C4-2B (cell line): Measurements from ENCODE around the gene GPR152.

Source experiments
- H3K27ac ChIP-seq: fragments of 450-650 bp; 2 replicates; pipeline ENCODE4 v1.5.1; 2017
- ZFX ChIP-seq: fragments of 450-650 bp; IDR thresholded peaks from 2 replicates; pipeline ENCODE4 v1.6.1; 2017
- TF ChIP-seq, protein P1 (sequence below): fragments of 450-650 bp; conservative IDR thresholded peaks from 2 replicates; pipeline ENCODE4 v1.5.1; 2017; ENCODE audit warnings: mild to moderate bottlenecking

The GPR152 gene

DNA sequence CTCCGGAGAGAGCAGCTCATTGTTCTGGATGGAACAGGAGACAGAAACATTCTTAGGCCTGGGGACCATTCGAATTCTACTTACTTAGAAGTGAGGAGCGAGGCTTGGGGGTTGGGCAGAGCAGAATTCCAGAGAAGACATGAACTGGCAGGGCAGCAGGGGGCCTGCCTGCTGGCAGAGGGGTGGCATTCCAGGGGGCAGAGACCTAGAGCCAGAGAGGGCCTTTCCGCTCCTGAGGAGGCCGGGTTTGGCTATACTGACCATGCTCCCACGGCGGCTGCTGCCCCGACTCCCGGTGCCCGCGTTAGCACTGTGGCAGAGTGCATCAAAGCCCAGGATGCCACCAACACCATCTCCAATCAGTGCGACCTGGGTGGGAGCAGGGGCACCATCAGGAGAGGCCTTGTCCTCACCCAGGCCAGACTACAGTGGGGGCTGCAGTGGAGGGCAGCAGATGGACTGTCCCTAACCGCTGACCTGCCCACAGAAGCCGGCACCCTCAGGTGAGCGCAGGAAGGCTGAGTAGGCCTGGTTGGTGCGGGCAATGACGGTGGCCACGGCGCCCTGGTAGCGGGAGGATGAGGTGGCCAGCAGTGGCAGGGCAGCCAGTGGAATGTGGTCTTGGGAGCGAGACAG is 45.2 kb upstream of the GPR152 start:
- no peak for TF ChIP-seq ZFX
- TF ChIP-seq, protein P1, sequence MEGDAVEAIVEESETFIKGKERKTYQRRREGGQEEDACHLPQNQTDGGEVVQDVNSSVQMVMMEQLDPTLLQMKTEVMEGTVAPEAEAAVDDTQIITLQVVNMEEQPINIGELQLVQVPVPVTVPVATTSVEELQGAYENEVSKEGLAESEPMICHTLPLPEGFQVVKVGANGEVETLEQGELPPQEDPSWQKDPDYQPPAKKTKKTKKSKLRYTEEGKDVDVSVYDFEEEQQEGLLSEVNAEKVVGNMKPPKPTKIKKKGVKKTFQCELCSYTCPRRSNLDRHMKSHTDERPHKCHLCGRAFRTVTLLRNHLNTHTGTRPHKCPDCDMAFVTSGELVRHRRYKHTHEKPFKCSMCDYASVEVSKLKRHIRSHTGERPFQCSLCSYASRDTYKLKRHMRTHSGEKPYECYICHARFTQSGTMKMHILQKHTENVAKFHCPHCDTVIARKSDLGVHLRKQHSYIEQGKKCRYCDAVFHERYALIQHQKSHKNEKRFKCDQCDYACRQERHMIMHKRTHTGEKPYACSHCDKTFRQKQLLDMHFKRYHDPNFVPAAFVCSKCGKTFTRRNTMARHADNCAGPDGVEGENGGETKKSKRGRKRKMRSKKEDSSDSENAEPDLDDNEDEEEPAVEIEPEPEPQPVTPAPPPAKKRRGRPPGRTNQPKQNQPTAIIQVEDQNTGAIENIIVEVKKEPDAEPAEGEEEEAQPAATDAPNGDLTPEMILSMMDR = no peak
- no peak overlapping the region for H3K27ac ChIP-seq

DNA sequence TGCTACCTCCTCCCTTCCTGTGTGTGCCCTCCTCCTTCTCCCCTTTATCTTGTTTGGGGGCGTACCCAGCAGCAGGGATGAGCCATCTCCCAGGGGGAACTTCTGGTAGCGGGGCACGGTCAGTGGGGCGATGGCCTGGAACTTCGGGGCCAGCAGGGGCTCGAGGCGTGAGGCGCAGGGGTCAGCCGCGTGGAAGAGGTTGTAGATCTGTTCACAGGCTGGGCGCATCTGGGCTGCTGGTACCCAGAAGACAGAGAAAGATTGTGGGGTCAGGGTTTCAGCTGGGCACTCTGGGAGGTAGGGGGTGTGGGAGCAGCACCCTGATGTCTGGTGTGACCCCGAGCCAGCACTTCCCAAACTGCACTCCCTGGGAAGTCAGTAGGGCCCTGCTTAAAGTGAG is 43.6 kb upstream of the GPR152 start:
- H3K27ac ChIP-seq = no peak overlapping the region
- TF ChIP-seq, protein P1 = no peak
- no peak for TF ChIP-seq ZFX

DNA sequence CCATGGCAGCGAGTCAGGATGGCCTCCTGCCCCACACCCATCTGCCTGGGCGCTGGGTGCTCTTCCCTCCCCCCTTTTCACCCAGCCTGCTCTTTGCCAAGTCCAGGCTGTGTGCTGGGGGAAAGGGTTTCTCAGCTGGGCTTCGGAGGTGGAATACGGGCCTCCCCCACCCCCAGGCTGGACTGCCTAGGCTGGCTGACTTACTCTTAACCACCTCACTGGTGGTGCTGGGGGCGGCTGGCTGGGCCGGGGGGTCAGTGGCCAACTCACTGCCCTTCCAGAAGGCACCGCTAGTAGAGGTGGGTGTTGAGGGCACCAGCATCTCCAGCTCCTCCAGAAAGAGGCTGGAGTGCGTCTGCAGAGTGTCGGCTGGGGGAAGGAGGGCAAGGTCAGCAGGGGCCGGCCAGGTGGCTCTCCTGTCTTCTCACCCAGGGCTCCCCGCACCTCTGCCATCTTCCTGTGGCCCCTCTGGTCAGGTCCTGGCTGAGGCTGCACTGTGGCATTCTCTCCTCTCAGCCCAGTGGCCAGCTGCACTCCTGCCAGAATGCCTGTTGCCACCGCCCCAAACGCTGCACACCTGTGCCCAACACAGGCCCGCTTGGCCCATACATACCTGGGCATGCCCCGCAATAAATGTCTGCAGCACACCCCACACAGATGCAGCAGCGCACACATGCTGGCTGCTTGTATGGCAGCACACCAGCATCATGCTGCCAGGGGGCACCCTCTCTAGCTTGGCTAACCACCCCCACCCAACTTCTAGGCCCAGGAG is 42.9 kb upstream of the GPR152 start:
- TF ChIP-seq ZFX = no peak
- TF ChIP-seq, protein P1 = no peak

DNA sequence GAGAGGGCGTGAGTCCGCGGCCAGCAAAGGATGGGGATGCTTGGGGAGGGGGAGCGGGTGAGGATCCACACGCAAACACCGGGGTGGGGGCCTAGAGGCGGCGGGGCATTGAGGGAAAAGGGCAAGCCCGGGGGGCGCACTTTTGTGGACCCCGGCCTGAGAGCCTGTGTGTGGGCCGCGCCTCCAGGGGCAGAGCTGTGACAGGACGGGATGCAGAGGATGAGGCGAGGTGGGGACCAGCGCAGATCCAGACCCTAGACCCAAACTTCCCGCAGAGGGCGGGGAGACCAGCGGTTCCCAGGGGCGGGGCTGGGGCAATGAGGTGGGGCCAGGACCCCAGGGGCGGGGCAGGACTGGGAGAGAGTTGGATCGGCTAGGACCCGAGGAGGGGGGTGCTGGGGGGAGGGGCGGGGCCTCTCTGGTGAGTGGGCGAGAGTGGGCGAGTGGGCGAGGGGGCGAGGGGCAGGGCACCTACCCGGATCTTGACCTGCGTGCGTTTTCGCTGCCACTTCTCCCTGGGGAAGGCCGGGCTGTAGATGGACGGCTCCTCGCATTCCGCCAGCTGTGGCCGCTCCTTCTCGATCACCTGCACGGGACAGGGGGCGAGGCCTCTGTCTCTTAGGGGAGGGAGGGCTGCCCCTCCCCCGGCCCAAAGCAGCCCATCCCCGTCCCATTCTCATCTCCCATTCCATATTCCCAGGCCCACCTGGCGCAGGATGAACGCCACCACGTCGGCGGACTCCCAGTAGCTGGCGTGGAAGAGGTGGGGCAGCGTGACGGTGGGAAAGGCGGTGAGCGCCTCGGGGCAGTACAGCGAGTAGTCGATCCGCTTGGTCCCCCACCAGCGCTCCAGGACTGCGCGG is 42.1 kb upstream of the GPR152 start:
- no peak for TF ChIP-seq ZFX
- TF ChIP-seq, protein P1 = no peak
- H3K27ac ChIP-seq = no peak overlapping the region

More for the DNA sequence above, 42.9 kb upstream of the GPR152 start:
- no peak overlapping the region for H3K27ac ChIP-seq

DNA sequence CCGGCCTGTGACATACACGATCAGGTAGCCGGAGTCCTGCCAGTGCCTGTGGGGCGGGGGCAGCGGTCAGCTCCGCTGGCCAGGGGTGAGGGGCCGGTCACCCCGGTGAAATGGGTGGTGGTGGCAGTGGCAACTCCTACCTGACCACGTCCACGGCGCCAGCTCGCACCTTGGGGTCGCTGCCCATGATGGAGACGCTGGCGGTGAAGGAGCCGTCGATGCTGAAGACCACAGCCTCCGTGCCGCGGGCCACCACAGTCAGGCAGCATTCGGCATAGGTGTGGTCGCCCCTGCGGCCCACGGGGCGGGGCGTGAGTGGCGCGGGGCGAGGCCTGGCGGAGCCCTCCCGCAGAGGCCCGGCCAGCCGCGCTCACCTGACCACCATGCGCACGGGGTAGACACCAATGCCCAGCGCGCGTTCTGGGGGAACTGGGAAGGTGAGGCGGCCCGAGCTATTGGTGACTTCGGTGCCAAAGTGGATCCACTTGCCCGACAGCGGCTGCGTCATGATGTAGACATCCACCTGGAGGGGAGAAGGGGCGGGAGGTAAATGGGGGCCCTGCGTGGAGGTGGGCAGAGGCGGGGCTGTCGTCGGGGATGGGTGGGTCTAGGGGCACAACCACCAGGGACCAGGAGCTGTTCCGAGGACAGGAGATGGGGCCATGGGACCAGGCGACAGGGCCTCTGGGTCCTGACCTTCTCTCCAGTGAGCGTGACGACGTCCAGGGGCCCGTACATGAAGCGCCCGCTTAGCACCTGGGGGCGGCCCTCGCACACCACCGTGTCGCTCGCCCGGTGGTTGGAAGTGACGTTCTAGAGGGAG is 41.2 kb upstream of the GPR152 start:
- no peak overlapping the region for H3K27ac ChIP-seq
- TF ChIP-seq ZFX = no peak
- TF ChIP-seq, protein P1 = no peak

DNA sequence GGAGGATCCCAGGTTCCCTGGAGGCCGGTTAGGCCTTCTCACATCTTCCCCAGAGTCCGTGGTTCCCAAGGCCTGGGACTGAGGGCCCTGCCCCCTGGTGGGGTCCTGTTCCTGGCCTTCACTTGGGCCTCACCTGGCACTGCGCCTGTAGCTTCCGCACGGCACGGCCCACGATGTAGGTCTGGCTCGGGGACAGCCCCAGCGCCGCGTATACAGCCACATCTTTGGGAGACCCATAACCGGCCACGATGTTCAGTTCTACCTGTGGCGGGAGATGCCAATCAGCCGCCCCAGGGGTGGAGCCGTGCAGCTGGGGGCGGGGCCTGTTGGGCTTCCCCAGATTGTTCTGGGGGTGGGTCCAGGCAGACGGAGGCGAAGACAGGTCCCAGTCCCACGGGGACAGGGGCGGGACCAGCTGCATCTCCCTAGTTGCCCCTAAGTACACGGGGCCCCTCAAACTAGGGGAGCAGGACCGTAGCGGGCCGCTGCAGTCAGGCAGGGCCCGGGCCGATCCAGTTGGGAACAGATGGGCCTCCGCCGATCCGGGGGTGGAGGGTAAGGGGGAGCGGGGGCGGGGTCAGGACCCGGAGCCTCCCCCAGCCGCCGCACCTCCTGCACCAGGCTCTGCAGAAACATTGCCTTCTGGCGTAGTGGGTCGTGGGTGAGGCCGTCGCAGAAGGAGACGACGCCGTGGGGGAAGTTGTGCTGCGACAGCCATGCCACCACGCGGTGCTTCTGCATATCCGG is 40.4 kb upstream of the GPR152 start:
- no peak overlapping the region for H3K27ac ChIP-seq
- no peak for TF ChIP-seq ZFX
- TF ChIP-seq, protein P1 = no peak
